ENCODE data around the gene KCNMB2.
A peak's percentile ranks its signal among the peaks of the same experiment; 100 is the strongest.

The KCNMB2 gene

GRCh38 chr3:178669758-178670157 is 133.5 kb downstream of the KCNMB2 start:
- H3K4me3 ChIP-seq (ENCODE audit: low read length): no peak overlapping the region
- no peak for TF ChIP-seq CTCF (conservative IDR thresholded peaks at IDR 0.05; ENCODE audit: low read length)
- no peak for DNase-seq (ENCODE audit: low read depth)

- TF ChIP-seq CTCF (conservative IDR thresholded peaks at IDR 0.05; ENCODE audit: low read length): no peak
- no peak overlapping the region for H3K4me3 ChIP-seq (ENCODE audit: low read length)
- DNase-seq (ENCODE audit: low read depth): no peak
These were observed 135.1 kb downstream of the KCNMB2 start for GRCh38 chr3:178671377-178671776.

DNA sequence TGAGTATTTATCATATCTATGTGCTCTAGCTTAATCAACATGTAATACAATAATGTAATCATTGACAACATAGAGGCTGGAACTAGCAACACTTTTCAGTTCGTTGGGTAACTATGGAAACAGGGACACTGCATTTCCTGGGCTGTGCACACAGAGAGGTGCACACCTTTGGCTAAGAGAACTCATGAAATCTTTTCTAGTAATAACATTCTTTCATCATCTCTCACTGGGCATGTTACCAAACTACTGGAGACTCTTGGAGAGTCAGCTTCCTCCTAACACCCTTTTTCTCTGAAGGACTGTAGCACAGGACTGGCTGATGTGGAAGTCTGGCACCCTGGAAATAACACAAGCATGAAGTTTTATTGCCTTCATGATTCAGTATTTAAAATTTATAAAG is 135.6 kb downstream of the KCNMB2 start:
- no peak for TF ChIP-seq CTCF (conservative IDR thresholded peaks at IDR 0.05; ENCODE audit: low read length)
- peak; percentile 46 for DNase-seq (ENCODE audit: low read depth)
- no peak overlapping the region for H3K4me3 ChIP-seq (ENCODE audit: low read length)

GRCh38 chr3:178672275-178672674 is 136.0 kb downstream of the KCNMB2 start:
- TF ChIP-seq CTCF (conservative IDR thresholded peaks at IDR 0.05; ENCODE audit: low read length): no peak
- H3K4me3 ChIP-seq (ENCODE audit: low read length): no peak overlapping the region
- DNase-seq (ENCODE audit: low read depth): peak; percentile 3

GRCh38 chr3:178673529-178673928 is 137.3 kb downstream of the KCNMB2 start:
- H3K4me3 ChIP-seq (ENCODE audit: low read length): no peak overlapping the region
- no peak for DNase-seq (ENCODE audit: low read depth)
- TF ChIP-seq CTCF (conservative IDR thresholded peaks at IDR 0.05; ENCODE audit: low read length): no peak

GRCh38 chr3:178676077-178676476 is 139.8 kb downstream of the KCNMB2 start:
- no peak overlapping the region for H3K4me3 ChIP-seq (ENCODE audit: low read length)
- DNase-seq (ENCODE audit: low read depth): no peak
- TF ChIP-seq CTCF (conservative IDR thresholded peaks at IDR 0.05; ENCODE audit: low read length): no peak

GRCh38 chr3:178676942-178677790 is 140.9 kb downstream of the KCNMB2 start:
- H3K4me3 ChIP-seq (ENCODE audit: low read length): no peak overlapping the region
- DNase-seq (ENCODE audit: low read depth): no peak

More at GRCh38 chr3:178676942-178677790, 140.9 kb downstream of the KCNMB2 start:
- no peak for TF ChIP-seq CTCF (conservative IDR thresholded peaks at IDR 0.05; ENCODE audit: low read length)
